Hepatocyte (in vitro differentiated cells): Measurements from ENCODE around the gene DYNLRB2. TPM values are rescaled to one million over a fixed set of nuclear protein-coding genes. Genes with fewer than 3 reads are reported as not detected.

ENCODE experiments used
- DNase-seq: peaks from one replicate; pipeline ENCODE4 v3.0.0-alpha.2; 2016; ENCODE audit warnings: low spot score
- H2AFZ ChIP-seq: fragments of 200-600 bp; sonication (generic); 2 replicates; pipeline ENCODE4 v1.6.0; 2016; ENCODE audit warnings: antibody characterized with exemption, mild to moderate bottlenecking
- H3K27ac ChIP-seq: fragments of 200-600 bp; sonication (generic); 2 replicates; pipeline ENCODE4 v1.5.1; 2016; ENCODE audit warnings: mild to moderate bottlenecking
- H3K27me3 ChIP-seq: fragments of 200-600 bp; sonication (generic); 2 replicates; pipeline ENCODE4 v1.6.1; 2016
- H3K36me3 ChIP-seq: fragments of 200-600 bp; sonication (generic); replicated peaks from 2 replicates; pipeline ENCODE4 v1.5.1; 2016; ENCODE audit warnings: low read depth; ENCODE audit not compliant: insufficient read depth
- H3K4me1 ChIP-seq: fragments of 200-600 bp; sonication (generic); 2 replicates; pipeline ENCODE4 v1.5.1; 2016; ENCODE audit warnings: mild to moderate bottlenecking, moderate library complexity; ENCODE audit not compliant: insufficient read depth
- H3K4me2 ChIP-seq: fragments of 200-600 bp; sonication (generic); 2 replicates; pipeline ENCODE4 v1.6.0; 2016
- H3K4me3 ChIP-seq: fragments of 200-600 bp; sonication (generic); 2 replicates; pipeline ENCODE4 v1.5.1; 2016; ENCODE audit warnings: mild to moderate bottlenecking
- H3K79me2 ChIP-seq: fragments of 200-600 bp; sonication (generic); 2 replicates; pipeline ENCODE4 v1.6.0; 2017; ENCODE audit warnings: mild to moderate bottlenecking
- H3K9me2 ChIP-seq: fragments of 200-600 bp; sonication (generic); replicated peaks from 2 replicates; pipeline ENCODE4 v1.6.0; 2017; ENCODE audit warnings: mild to moderate bottlenecking; ENCODE audit not compliant: insufficient read depth
- H3K9me3 ChIP-seq: fragments of 200-600 bp; sonication (generic); 2 replicates; pipeline ENCODE4 v1.5.1; 2016; ENCODE audit warnings: low read depth, mild to moderate bottlenecking
- H4K20me1 ChIP-seq: fragments of 200-600 bp; sonication (generic); 2 replicates; pipeline ENCODE4 v1.6.0; 2016; ENCODE audit warnings: mild to moderate bottlenecking; ENCODE audit not compliant: insufficient read depth, poor library complexity, severe bottlenecking
- CTCF ChIP-seq: fragments of 200-600 bp; sonication (generic); IDR thresholded peaks from 2 replicates; pipeline ENCODE4 v1.5.1; 2016; ENCODE audit warnings: antibody characterized with exemption, mild to moderate bottlenecking; ENCODE audit not compliant: poor library complexity
- EZH2 ChIP-seq: fragments of 200-600 bp; sonication (generic); IDR thresholded peaks from 2 replicates; pipeline ENCODE4 v1.6.1; 2016; ENCODE audit warnings: antibody characterized with exemption, mild to moderate bottlenecking, borderline replicate concordance
- EZH2phosphoT487 ChIP-seq: fragments of 200-600 bp; sonication (generic); IDR thresholded peaks from one replicate; pipeline ENCODE4 v1.6.1; 2018; ENCODE audit warnings: antibody characterized with exemption, mild to moderate bottlenecking, low read depth, moderate library complexity; ENCODE audit not compliant: unreplicated experiment, severe bottlenecking
- WGBS: methylation state at CpG from one replicate; pipeline ENCODE4 v1.1.6; 2016; ENCODE audit warnings: low lambda C conversion rate; ENCODE audit errors: missing lambda C conversion rate; 5-methylcytosine and 5-hydroxymethylcytosine counted together
- polyA plus RNA-seq: library from polyadenylated mRNA; unstranded; fragments of >200 nt; fragmentation: Nextera tagmentation; extraction: Ambion mirVana; gene quantifications from 2 replicates; pipeline ENCODE4 v1.2.1, GENCODE V29; 2016
- total RNA-seq: library from RNA; depleted of rRNA; stranded (reverse); fragments of >200 nt; gene quantifications from 2 replicates; pipeline ENCODE4 v1.2.3, GENCODE V29; 2014

DYNLRB2 gene
- total RNA-seq (not detected in 2 replicates), polyA plus RNA-seq (1.4 and 1.5 TPM in 2 replicates)

DNA sequence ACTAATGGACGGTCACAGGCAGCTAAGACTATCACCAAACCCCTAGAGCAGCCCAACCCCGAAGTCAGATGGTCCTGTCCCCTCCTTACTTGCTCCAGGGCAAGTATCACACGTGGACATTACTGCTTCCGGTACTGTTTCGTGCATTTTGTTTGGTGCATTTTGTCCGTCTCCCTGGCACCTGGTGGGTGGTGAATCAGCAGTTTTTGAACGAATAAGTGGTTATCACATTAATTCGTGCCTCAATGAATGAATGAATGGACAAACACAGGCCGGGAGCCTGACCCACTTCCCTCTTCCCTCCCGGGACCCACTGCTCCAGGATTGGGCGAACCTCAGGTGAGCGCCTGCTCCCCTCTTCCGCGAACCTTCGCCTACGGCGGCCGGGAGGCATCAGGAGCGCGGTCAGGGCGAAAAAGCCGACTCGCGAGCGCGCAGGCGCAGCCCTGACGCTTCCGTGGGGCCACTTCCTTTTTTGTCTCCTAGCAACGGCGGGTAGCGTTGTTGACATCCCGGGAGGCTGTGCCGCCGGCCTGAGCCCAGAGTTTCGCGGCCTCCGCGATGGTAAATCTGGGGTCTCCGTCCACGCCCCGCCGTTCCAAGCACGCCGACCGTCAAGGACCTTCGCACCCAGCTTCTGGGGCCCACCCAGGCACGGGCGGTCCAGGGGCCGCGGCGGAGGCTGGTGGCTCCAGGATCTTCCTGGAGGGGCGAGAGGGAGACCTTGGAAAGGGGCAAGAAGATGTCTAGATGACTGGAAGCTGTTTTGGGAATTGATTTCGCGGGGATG, at the start of gene DYNLRB2:
Gene DYNLRB2, plus strand, starts transcription at position 478 of the 790 bp plus-strand sequence. Its CDS starts 84 bp downstream, at position 562.
- peak within 1 kb of the TSS; percentile 76 for H3K27ac ChIP-seq
- H3K9me2 ChIP-seq: no peaks in the 10 kb centered on the region
- H4K20me1 ChIP-seq: no peaks in the 10 kb centered on the region
- peak within 1 kb of the TSS; percentile 97 for H2AFZ ChIP-seq
- H3K4me3 ChIP-seq: peak within 1 kb of the TSS; percentile 84
- TF ChIP-seq EZH2phosphoT487 (no peak), EZH2 (no peak), CTCF (no peak)
- H3K36me3 ChIP-seq: no peaks in the 10 kb centered on the region
- peaks cover 8% of the 10 kb centered on the region for H3K27me3 ChIP-seq
- 3% methylated on average over 55 of the region's 55 CpGs for WGBS
- no peaks in the 10 kb centered on the region for H3K79me2 ChIP-seq
- peaks cover 5% of the 10 kb centered on the region for H3K4me1 ChIP-seq
- DNase-seq: peak; percentile 97
- peak within 1 kb of the TSS; percentile 79 for H3K4me2 ChIP-seq
- H3K9me3 ChIP-seq: no peaks in the 10 kb centered on the region

- Histone ChIP-seq H3K4me1 (no peaks in the 10 kb centered on the region), H3K4me2 (no peak overlapping the region), H3K9me2 (no peaks in the 10 kb centered on the region), H3K27ac (no peak overlapping the region), H3K79me2 (no peaks in the 10 kb centered on the region), H3K4me3 (no peak overlapping the region), H4K20me1 (no peaks in the 10 kb centered on the region), H3K9me3 (no peaks in the 10 kb centered on the region), H3K27me3 (no peaks in the 10 kb centered on the region), H2AFZ (no peak overlapping the region), H3K36me3 (no peaks in the 10 kb centered on the region)
- 86% methylated on average over 11 of the region's 11 CpGs for WGBS
- TF ChIP-seq EZH2 (no peak), EZH2phosphoT487 (no peak), CTCF (no peak)
- no peak for DNase-seq
Observed at GRCh38 chr16:80500116-80500859, 40.5 kb upstream of the DYNLRB2 start.

- Histone ChIP-seq H3K4me2 (no peak overlapping the region), H3K9me3 (no peaks in the 10 kb centered on the region), H3K4me3 (no peak overlapping the region), H3K9me2 (no peaks in the 10 kb centered on the region), H3K4me1 (no peaks in the 10 kb centered on the region), H4K20me1 (no peaks in the 10 kb centered on the region), H2AFZ (no peak overlapping the region), H3K27me3 (no peaks in the 10 kb centered on the region), H3K27ac (no peak overlapping the region), H3K79me2 (no peaks in the 10 kb centered on the region), H3K36me3 (no peaks in the 10 kb centered on the region)
- no peak for DNase-seq
- WGBS: 74% methylated on average over 3 of the region's 3 CpGs
- TF ChIP-seq EZH2phosphoT487: no peak
- no peak for TF ChIP-seq EZH2
- no peak for TF ChIP-seq CTCF
Observed at GRCh38 chr16:80500961-80501525, 39.8 kb upstream of the DYNLRB2 start.
